GM12874 (cell line): ENCODE measurements around the gene TBL1Y.

Experiments
- CTCF ChIP-seq: IDR thresholded peaks from 2 replicates; pipeline ENCODE4 v1.5.1; 2011; ENCODE audit warnings: low read depth, mild to moderate bottlenecking, control low read depth, low read length, moderate library complexity; ENCODE audit not compliant: insufficient read depth

TBL1Y gene

GRCh38 chrY:6913362-6913761 lies 2.9 kb downstream of the TBL1Y start:
- no peak for TF ChIP-seq CTCF

- TF ChIP-seq CTCF: no peak
These were observed 10.6 kb downstream of the TBL1Y start for GRCh38 chrY:6921061-6921460.

GRCh38 chrY:6928265-6928664 lies 17.8 kb downstream of the TBL1Y start:
- no peak for TF ChIP-seq CTCF

- no peak for TF ChIP-seq CTCF
These were observed 18.7 kb downstream of the TBL1Y start for GRCh38 chrY:6929237-6929636.

GRCh38 chrY:6931779-6932396 lies 21.4 kb downstream of the TBL1Y start:
- no peak for TF ChIP-seq CTCF

GRCh38 chrY:6935497-6935896 lies 25.0 kb downstream of the TBL1Y start:
- no peak for TF ChIP-seq CTCF

- TF ChIP-seq CTCF: no peak
These were observed 37.2 kb downstream of the TBL1Y start for GRCh38 chrY:6947695-6948094.
